Iris pigment epithelial cell (primary cell): Measurements from ENCODE around the gene AK5.

Experiments
- DNase-seq: peaks from one replicate; pipeline ENCODE4 v3.0.0-alpha.2; 2011; ENCODE audit warnings: low read depth

Gene AK5

GRCh38 chr1:77543822-77544448 lies 262.1 kb downstream of the AK5 start:
- DNase-seq = peak; percentile 55

- no peak for DNase-seq
Measured at GRCh38 chr1:77544845-77545244, 263.0 kb downstream of the AK5 start.

GRCh38 chr1:77545970-77546369 lies 264.2 kb downstream of the AK5 start:
- peak; percentile 41 for DNase-seq

- no peak for DNase-seq
Measured at GRCh38 chr1:77546890-77547289, 265.1 kb downstream of the AK5 start.

GRCh38 chr1:77548285-77548684 lies 266.5 kb downstream of the AK5 start:
- DNase-seq = no peak

- DNase-seq = no peak
Measured at GRCh38 chr1:77550135-77550534, 268.3 kb downstream of the AK5 start.

- no peak for DNase-seq
Measured at GRCh38 chr1:77552626-77553025, 270.8 kb downstream of the AK5 start.

GRCh38 chr1:77553568-77554291 lies 271.9 kb downstream of the AK5 start:
- DNase-seq = no peak

- no peak for DNase-seq
Measured at GRCh38 chr1:77556045-77556444, 274.2 kb downstream of the AK5 start.

- peak; percentile 29 for DNase-seq
Measured at GRCh38 chr1:77557053-77557452, 275.2 kb downstream of the AK5 start.

GRCh38 chr1:77558591-77559164 lies 276.9 kb downstream of the AK5 start:
- DNase-seq = no peak

- DNase-seq = no peak
Measured at GRCh38 chr1:77560741-77561140, 278.9 kb downstream of the AK5 start.

GRCh38 chr1:77562596-77563150 lies 280.9 kb downstream of the AK5 start:
- DNase-seq = no peak

GRCh38 chr1:77565321-77565720 lies 283.5 kb downstream of the AK5 start:
- no peak for DNase-seq

- DNase-seq = peak; percentile 64
Measured at GRCh38 chr1:77571642-77572041, 289.8 kb downstream of the AK5 start.

GRCh38 chr1:77579547-77579946 lies 297.7 kb downstream of the AK5 start:
- DNase-seq = no peak

GRCh38 chr1:77582905-77583304 lies 301.1 kb downstream of the AK5 start:
- no peak for DNase-seq

- DNase-seq = no peak
Measured at GRCh38 chr1:77583483-77583882, 301.7 kb downstream of the AK5 start.

GRCh38 chr1:77584884-77585283 lies 303.1 kb downstream of the AK5 start:
- no peak for DNase-seq

GRCh38 chr1:77585610-77586314 lies 303.9 kb downstream of the AK5 start:
- no peak for DNase-seq

GRCh38 chr1:77589231-77589630 lies 307.4 kb downstream of the AK5 start:
- DNase-seq = no peak

GRCh38 chr1:77590651-77591050 lies 308.8 kb downstream of the AK5 start:
- DNase-seq = no peak

- DNase-seq = no peak
Measured at GRCh38 chr1:77592906-77593305, 311.1 kb downstream of the AK5 start.
